ENCODE measurements around the gene HOXD13.

Gene HOXD13

DNA sequence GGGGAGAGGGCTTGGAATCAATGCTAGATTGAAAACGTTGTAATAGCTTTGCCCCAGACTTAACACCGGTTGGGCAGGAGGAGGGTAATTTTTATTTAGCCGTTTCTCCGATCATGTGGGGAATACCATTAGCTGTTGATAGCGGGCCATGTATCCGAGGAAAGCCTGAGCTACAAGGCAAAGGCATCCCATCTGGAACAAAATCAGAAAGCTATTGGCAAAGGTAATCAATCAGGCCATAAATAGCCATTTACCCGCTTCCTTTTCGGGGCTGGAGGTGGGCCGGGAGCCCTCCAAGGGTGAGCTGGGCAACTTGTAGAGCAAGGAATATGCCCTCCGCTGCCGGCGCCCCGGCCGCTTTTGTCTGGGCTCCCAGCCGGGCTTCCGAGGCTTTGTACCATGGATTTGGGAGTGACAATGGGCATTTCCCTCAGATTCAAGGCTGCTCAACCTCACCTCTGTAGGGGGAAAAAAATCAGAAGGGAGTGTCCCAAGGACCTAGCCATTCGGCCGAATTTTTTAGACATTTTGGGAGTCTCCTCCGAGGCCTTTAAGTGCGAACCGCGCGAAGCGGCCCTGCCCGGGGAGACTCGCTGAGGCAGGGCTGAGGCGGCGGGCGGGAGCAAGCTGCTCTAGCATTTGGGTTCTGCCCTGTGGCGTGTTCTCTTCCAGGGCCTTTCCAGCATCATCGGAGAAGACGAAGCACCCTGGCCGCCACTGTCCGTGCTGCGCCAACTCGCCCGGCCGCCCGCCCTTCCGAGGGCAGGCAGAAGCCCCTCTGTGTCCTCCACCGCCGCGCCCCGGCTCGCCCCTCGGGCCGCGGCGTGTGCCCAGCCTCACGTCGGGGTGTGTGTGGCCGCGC lies 28.9 kb downstream of the HOXD13 start:
- DNase-seq (ENCODE audit: low spot score), result no peak

DNA sequence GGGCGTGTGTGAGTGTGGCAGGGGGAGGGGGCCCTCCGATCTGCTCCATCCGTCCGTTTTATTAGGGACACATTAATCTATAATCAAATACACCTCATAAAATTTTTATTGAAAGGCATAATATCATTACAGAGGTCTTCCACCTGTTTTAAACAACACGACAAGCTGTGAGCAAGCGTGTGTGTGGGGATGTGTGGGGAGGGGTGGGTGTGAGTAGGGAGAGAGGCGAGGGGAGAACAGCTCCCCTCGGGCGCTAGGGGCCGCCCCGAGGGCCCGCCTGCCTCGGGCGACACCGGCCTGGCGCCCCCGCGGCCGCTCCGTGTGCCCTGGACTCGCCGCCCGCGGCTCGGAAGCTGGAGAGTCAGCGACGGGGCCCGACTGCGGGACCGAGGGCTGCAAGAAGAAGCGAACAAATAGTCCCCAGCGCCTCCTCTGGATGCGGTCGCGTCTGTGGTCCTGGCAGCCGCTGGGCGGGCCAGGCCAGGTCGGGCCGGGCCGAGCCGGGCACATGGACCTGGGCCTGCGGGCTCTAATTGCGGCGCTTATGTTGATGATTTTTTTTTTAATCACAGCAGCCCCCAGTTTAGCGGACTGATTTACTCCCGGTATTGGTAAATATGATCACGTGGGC lies 29.6 kb downstream of the HOXD13 start:
- no peak for DNase-seq (ENCODE audit: low spot score)

DNA sequence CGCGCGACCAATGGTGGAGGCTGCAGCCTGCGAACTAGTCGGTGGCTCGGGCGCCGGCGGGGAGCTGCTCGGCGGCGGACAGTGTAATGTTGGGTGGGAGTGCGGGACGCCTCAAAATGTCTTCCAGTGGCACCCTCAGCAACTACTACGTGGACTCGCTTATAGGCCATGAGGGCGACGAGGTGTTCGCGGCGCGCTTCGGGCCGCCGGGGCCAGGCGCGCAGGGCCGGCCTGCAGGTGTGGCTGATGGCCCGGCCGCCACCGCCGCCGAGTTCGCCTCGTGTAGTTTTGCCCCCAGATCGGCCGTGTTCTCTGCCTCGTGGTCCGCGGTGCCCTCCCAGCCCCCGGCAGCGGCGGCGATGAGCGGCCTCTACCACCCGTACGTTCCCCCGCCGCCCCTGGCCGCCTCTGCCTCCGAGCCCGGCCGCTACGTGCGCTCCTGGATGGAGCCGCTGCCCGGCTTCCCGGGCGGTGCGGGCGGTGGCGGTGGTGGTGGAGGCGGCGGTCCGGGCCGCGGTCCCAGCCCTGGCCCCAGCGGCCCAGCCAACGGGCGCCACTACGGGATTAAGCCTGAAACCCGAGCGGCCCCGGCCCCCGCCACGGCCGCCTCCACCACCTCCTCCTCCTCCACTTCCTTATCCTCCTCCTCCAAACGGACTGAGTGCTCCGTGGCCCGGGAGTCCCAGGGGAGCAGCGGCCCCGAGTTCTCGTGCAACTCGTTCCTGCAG lies 30.3 kb downstream of the HOXD13 start, which contains the start of gene HOXD9:
Gene HOXD9, plus strand, starts transcription at position 37 of the 728 bp plus-strand sequence. Its CDS starts 50 bp downstream, at position 87.
- DNase-seq (ENCODE audit: low spot score), result no peak

DNA sequence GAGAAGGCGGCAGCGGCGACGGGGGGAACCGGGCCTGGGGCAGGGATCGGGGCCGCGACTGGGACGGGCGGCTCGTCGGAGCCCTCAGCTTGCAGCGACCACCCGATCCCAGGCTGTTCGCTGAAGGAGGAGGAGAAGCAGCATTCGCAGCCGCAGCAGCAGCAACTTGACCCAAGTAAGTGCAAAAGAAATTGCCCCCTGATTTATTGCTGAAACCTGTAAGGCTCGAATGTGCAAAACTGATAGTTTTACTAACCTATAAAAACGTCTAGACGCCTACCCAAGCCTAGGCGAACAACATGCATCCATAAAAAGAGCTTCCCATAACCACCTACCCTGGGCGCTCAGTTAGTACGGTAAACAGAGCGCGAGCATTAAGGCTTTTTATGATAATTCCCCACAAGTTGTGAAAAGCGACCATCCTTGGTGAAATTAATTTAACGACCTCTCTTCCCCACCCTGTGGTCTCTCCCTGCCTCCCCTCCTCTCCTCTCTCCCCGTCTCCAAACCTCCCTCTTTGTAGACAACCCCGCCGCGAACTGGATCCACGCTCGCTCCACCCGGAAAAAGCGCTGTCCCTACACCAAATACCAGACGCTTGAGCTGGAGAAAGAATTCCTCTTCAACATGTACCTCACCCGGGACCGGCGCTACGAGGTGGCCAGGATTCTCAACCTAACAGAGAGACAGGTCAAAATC lies 31.0 kb downstream of the HOXD13 start:
- no peak for DNase-seq (ENCODE audit: low spot score)

DNA sequence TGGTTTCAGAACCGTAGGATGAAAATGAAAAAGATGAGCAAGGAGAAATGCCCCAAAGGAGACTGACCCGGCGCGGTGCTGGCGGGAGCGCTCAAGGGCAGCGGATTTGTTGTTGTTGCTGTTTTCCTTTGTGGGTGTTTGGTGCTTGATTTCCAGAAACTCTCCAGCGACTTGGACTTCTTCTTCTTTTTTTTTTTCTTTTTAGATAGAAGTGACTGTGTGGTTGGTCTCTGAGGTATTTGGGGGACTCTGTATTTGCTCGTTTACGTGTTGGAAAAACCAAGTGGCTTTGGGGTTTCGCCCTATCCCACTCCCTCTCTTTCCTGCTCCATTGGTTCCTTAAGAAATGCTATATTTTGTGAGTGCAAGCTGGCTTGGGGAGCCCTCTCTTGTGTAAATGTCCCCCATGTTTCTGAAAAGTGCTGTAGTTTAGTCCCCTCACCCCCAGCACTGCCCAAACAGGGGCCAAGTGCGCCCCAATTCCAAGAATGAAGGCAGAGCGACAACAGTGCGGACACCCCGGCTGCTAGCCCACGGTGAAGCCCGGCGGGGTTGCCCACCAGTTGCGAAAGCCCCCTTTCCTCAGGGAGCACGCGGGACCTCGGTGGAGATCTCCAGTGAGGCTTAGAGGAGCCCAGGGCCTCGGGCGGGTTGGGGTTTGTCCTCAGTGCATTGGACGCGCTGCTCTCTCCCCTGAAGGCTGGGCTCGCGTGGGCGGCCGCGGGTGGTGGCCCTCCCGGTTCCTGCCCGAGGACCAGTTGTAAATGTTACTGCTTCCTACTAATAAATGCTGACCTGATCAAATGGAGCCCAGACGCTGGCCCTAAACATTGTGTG lies 31.8 kb downstream of the HOXD13 start:
- DNase-seq (ENCODE audit: low spot score), result no peak

DNA sequence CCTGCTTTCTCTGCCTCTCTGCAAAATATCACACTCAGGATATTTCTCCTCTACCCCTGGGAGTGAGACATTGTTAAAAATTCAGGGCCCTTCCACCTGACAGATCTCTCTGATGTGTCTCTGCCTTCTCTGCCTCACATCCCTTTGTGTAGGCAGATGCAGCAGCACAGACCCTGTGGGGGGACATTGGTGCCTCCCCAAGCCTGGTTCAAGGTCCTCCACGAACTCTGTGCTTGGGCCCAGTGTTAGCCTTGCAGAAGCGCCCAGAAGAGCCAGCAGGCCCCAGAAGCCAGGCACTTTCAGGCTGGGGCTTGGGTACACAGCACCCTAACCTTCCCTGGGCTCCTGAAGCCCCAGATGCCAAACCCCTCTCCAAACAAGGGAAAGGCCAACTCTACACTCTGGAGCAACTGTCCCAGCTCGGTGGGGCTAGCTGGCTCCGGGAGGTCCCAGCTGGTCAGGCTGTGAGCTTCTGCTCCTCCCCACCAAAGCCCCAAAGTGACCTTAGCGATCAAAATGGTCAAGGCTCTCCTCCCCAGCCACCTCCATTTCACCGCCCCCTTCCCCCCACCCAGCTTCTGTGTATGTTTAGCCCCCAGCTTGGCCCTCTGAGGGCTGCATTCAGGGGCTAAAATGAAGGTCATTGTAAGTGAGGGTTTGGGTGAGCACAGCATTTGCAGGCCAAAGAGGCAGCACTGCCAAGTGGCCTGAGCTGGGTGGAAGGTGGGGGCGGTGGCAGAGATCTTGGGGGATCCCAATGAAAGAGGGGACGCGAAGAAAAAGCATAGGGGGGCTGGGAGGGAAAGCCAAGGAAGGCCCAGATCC lies 32.6 kb downstream of the HOXD13 start:
- no peak for DNase-seq (ENCODE audit: low spot score)

DNA sequence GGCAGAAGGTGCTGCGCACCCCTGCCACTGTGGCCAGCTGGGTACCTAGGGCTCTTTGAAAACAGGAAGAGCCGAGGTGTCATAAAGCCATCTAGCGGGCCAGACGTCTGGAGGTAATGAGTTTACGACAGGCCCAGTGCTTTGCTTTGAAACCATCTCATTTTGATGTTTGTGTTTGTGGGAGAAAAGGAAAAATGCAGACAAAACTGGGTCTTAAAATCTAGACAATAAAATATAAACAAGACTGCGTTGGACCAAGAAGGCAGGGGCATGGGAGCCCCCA lies 33.2 kb downstream of the HOXD13 start:
- no peak for DNase-seq (ENCODE audit: low spot score)

DNA sequence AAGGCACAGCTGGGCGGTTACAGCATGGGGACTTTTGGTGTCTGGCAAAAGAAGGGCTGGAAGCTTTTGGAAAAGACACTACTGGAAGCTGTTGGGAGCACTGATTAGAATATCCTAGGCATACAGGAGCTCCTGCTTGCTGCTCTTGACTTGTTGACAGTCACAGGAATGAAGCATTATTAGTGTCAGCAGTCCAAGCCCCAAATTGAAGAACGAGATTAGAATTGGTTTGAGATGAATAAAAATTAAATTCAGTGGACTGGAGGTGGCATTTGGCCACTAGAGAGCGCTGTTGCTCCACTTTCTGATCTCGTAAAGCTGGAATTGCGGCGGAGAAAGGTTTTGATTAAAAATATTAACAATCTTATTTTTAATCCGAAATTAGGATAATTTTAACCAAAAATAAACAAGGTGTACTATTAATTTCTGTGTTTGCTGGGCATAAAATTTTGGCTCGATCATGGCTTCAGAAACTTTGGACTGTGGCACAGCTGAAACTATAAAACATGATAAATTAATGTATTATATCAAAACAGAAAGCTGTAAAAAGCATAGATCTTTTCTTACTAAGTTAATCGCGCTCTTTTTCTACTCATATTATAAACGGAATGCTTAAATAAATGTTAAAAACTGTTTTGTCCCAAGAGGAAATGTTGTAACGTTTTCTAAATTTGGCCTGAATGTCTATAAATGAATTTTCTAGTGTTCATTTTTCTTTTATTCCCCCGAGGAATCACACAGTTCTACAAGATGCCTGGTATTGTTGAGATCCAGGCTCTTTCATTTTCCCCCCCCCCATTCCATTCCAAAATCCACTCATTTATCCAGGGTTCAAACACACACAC lies 34.6 kb downstream of the HOXD13 start:
- peak; percentile 75 for DNase-seq (ENCODE audit: low spot score)

DNA sequence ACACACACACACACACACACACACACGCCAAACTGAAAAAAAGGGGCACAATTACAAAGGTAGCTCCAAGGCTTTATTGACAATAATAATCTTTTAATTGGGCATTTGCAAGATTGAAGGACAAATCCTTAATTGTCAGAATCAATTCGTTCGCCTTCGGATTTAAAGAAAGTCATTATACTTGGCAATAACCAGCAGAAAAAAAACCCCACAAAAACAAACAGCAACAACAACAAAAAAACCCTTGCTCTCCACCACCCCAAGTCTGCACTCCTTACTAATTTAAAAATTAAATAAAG lies 35.2 kb downstream of the HOXD13 start:
- no peak for DNase-seq (ENCODE audit: low spot score)

DNA sequence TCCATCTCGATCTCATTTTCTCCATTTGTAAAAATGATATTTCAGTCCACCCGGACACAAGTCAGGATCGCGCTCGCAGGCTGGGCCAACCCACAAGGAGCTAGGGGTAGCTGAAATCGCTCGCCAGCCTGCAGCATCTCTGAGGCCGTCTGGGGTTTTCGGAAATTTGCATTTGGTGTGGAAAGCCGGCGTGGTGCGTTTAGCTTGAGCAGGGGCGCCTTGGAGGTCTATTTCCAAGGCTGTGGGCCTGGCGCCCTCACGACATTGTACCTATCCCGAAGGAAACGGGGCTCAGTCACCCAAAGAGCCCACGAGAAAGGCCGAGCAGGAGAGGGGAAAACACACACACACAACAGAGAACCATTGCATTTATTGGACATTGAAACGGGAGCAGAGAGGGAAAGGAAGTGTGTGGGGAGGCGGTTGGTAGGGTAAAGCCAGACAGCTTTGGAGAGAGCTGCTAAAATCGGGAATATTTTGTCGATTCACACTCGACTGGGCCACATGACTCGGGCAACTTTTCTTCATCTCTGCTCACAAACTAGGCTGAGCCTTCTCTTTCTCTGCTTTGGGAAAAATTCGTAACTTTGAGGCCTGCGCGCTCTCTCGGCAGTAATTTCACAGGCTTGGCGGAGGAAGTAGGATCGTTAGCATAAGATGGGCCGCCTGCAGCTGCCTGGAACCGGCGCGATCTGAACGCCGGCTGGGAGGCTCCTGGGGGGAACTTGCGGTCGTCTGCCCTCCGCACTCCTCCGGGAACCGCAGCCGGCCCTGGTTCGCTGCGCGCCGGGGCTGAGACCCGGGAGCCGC lies 35.9 kb downstream of the HOXD13 start:
- no peak for DNase-seq (ENCODE audit: low spot score)

DNA sequence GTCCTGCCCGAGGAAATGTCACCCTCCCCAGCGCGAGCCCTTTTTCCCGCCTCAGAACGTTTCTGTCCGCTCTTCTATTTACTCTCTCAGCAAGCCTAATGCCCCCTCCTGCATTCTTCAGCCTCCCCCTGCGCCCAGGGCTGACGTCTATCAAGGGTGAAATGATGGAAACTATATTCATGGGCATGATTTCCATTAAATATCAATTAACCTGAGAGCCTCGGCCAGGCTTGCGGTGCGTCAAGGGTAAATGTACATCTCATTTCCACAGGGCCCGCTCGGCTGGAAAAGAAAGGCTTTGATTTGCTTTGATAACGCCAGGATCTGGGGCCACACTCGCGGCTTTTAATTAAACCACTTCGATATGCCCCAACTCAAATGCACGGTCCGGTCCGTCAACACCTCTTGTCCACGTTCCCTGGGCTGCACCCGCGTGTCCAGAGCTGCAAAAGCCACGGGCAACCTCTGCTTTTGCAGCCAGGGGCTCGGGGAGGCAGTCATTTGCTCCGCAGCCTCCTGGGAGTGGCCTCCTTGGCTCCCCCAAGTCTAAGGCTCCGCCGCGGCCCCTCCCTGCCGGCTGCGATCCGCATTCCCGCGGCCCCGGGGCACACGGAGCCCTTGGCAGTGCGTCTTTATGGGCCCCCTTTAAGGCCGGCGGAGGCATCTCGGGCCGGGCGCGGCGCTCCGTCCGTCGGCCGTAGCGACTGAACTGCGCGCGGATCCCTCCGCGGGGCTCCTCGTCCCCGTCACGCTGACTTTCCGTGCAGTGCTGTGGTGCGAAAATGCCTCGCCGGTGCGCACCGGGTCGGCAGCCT lies 36.7 kb downstream of the HOXD13 start, which contains the start of gene HOXD8:
Gene HOXD8, plus strand, starts transcription at position 724 of the 815 bp plus-strand sequence. CDS start 662 bp downstream, outside the sequence.
- no peak for DNase-seq (ENCODE audit: low spot score)

DNA sequence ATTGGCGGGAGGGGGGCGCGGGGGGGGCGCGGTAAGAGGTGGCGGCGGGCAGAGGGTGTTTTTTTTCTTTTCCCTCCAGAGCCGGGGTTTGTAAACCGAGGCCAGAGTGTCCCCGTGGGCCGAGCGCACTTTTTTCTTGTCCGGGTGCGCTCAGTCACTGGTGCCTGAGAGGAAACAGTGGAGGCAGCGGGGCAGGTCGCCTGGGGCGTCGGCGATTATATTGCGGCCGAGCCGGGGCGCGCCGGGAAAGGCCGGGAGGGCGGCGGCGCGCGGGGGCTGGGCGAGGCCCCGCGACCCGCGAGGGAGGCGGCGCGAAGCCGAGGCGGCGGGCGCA lies 37.3 kb downstream of the HOXD13 start:
- DNase-seq (ENCODE audit: low spot score), result no peak

DNA sequence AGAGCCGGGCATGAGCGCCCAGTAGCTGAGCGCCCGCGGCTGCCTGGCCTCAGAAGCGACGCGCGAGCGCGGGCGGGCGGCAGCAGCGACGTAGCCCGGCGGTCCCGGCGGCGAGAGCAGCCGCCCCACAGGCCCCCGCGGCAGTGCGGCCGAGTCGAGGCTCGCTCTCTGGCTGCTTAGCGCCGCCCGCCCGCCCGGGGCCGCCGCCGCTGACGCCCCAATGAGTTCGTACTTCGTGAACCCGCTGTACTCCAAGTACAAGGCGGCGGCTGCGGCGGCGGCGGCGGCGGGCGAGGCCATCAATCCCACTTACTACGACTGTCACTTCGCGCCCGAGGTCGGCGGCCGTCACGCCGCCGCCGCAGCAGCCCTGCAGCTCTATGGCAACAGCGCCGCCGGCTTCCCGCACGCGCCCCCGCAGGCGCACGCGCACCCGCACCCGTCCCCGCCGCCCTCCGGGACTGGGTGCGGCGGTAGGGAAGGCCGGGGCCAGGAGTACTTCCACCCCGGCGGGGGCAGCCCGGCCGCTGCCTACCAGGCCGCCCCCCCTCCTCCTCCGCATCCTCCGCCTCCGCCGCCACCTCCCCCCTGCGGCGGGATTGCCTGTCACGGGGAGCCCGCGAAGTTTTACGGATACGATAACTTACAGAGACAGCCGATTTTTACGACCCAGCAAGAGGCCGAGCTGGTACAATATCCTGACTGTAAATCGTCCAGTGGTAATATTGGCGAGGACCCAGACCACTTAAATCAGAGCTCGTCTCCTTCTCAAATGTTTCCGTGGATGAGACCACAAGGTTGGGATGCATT lies 37.8 kb downstream of the HOXD13 start:
- no peak for DNase-seq (ENCODE audit: low spot score)

DNA sequence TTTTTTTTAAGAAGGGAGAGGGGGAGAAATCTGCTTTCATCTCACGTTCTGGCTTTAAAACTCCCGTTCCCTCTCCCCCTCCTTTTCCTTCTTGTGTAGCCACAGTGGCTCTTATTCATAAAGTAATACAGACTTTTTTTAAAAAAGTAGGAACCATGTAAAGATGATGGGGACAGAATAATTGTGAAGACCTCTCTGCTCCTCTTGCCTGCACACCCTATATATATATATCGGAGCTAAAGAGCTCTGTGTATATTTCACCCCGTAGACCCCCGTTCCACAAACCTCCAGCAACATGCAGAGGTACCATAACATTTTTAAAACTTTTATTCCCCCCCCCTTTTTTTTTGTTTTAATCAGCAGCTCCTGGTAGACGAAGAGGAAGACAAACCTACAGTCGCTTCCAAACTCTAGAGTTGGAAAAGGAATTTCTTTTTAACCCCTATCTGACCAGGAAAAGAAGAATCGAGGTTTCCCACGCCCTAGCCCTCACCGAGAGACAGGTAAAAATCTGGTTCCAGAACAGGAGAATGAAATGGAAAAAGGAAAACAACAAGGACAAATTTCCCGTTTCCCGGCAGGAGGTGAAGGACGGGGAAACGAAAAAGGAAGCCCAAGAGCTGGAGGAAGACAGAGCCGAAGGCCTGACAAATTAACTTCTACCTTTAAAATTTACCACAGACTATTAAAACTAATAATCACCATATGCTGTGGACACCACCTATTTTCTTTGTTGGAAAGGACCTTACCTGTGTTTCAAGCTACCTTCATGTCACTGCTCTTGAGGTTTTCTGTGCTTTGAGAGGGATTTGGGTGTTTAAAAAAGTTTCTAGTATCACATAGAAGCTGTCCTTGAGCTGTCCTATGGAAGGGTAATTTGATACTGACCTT lies 38.7 kb downstream of the HOXD13 start:
- DNase-seq (ENCODE audit: low spot score), result no peak

DNA sequence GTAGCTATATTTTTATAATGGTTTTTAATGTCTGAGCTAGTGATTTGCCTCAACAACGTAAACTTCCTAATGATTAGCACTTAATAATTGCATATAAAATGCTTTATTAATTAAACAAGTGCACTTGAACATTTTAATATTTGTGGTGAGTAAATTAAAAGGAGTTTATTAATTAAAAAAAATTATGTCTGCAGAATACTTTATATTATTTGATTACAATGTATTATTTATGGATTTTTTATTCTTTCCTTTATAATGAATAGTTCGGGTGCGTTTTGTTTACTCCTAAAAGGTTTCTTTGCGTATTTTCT lies 39.3 kb downstream of the HOXD13 start:
- DNase-seq (ENCODE audit: low spot score), result no peak

Data from Ammon's horn (tissue), 1 donor.